H7 (cell line): ENCODE results near the gene CD38. TPM values are rescaled to one million over a fixed set of nuclear protein-coding genes. Genes with fewer than 3 reads are reported as not detected.

ENCODE experiments used
- DNase-seq: peaks from one replicate; pipeline ENCODE4 v3.0.0; 2012
- H3K27me3 ChIP-seq: 2 replicates; pipeline ENCODE4 v1.6.0; 2011; ENCODE audit warnings: mild to moderate bottlenecking, low read length; ENCODE audit not compliant: control insufficient read depth, insufficient read depth
- H3K36me3 ChIP-seq: replicated peaks from 2 replicates; pipeline ENCODE4 v1.5.1; 2011; ENCODE audit warnings: low read length; ENCODE audit not compliant: control insufficient read depth, insufficient read depth
- H3K4me3 ChIP-seq: 2 replicates; pipeline ENCODE4 v1.5.1; 2011; ENCODE audit warnings: low read depth, mild to moderate bottlenecking, control low read depth, low read length, moderate library complexity; ENCODE audit not compliant: insufficient read depth
- total RNA-seq: library from RNA; depleted of rRNA; stranded (reverse); fragments of >200 nt; shearing (Covaris generic); gene quantifications from 2 replicates; pipeline ENCODE4 v1.2.3, GENCODE V29; 2014; rRNA removed

Gene CD38
- total RNA-seq, 1 experiment from 2014 or later: 1.1 TPM

GRCh38 chr4:15902746-15903145 is 124.6 kb downstream of the CD38 start:
- no peak for DNase-seq
- Histone ChIP-seq H3K4me3 (no peak overlapping the region), H3K27me3 (no peaks in the 10 kb centered on the region), H3K36me3 (no peaks in the 10 kb centered on the region)

Other genes with a start within 250 kb of the CD38 start
- gene FBXL5, start 123.0 kb upstream of the CD38 start, total RNA-seq: 80.8 and 91.6 TPM in 2 replicates
- gene FAM200B, start 96.5 kb upstream of the CD38 start, total RNA-seq: 39.5 and 61.0 TPM in 2 replicates
- gene BST1, start 75.3 kb upstream of the CD38 start, total RNA-seq: 0.80 and 1.00 TPM in 2 replicates
- not detected in 2 replicates for gene FGFBP1, start 160.4 kb downstream of the CD38 start, total RNA-seq
- not detected in 2 replicates for gene FGFBP2, start 184.8 kb downstream of the CD38 start, total RNA-seq